IPS-18a (cell line): ENCODE data around the gene NTRK1.

Experiments used
- H3K27ac ChIP-seq: one replicate; pipeline ENCODE4 v1.5.1; 2013; ENCODE audit warnings: low read length
- H3K27me3 ChIP-seq: one replicate; pipeline ENCODE4 v1.6.1; 2013; ENCODE audit warnings: mild to moderate bottlenecking, low read length; ENCODE audit not compliant: control insufficient read depth, insufficient read depth
- H3K36me3 ChIP-seq: one replicate; pipeline ENCODE4 v1.6.1; 2013; ENCODE audit warnings: low read depth, low read length; ENCODE audit not compliant: control insufficient read depth
- H3K4me1 ChIP-seq: one replicate; pipeline ENCODE4 v1.6.1; 2013; ENCODE audit warnings: low read depth, low read length; ENCODE audit not compliant: control insufficient read depth
- H3K4me3 ChIP-seq: one replicate; pipeline ENCODE4 v1.5.1; 2013; ENCODE audit warnings: low read length
- H3K9ac ChIP-seq: one replicate; pipeline ENCODE4 v1.6.1; 2013; ENCODE audit warnings: mild to moderate bottlenecking, low read length, moderate library complexity
- H3K9me3 ChIP-seq: one replicate; pipeline ENCODE4 v1.6.1; 2013; ENCODE audit warnings: low read depth, low read length; ENCODE audit not compliant: control insufficient read depth

The NTRK1 gene

DNA sequence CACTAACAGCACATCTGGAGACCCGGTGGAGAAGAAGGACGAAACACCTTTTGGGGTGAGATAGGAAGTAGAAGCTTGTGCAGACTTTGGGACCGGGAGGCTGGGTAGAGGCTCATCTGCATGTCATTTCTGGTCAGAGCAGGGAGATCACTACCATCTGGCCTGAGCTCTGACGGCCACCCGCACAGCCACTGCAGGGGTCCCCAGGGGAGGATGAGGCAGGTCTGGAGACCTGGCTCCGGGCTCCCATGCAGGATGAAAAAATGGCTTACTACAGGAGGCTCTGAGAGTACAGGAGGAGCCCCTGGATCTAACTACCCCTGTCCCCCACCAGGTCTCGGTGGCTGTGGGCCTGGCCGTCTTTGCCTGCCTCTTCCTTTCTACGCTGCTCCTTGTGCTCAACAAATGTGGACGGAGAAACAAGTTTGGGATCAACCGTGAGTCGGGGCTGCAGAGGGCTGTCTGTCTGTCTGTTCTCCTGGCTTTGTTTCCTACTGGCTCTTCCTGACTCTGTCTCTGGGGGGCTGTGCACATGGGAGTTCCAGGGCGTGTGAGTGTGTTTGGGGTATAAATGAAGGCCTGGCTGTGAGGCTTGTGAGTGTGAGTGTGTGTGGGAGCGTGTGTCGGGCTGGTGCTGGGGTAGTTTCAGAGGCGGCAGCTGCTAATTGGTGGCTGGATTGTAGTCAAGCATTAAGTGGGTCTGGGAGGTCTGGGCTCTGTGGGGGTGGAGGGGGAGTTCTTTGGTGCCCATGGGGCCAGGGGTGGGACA, 14.1 kb downstream of the NTRK1 start:
- Histone ChIP-seq H3K27me3 (peaks cover 38% of the 10 kb centered on the region), H3K9ac (no peak overlapping the region), H3K27ac (no peak overlapping the region), H3K4me3 (no peak overlapping the region), H3K9me3 (no peaks in the 10 kb centered on the region), H3K4me1 (peaks cover 4% of the 10 kb centered on the region), H3K36me3 (no peaks in the 10 kb centered on the region)

DNA sequence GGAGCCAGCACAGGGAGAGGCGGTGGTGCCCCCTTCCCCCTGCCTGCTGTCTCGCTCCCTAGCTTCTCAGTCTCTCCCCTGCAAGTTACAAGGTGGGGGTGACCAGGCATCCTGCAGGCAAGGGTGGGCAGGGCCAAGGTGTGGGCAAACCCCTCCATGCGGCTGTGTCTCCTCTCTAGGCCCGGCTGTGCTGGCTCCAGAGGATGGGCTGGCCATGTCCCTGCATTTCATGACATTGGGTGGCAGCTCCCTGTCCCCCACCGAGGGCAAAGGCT, 14.6 kb downstream of the NTRK1 start:
- no peak overlapping the region for H3K27ac ChIP-seq
- no peak overlapping the region for H3K9ac ChIP-seq

DNA sequence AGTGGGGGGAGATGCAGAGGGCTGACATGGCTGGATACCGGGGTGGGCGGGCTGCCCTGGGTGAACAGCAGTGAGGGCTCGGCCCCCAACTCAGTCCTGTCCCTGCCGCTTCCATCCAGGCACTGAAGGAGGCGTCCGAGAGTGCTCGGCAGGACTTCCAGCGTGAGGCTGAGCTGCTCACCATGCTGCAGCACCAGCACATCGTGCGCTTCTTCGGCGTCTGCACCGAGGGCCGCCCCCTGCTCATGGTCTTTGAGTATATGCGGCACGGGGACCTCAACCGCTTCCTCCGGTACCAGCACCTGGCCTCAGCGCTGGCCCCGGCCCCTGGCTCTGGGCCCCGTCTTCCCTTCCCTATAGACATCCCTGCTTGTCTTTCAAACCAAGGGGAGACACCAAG, 15.6 kb downstream of the NTRK1 start:
- H3K9ac ChIP-seq = no peak overlapping the region
- no peak overlapping the region for H3K27ac ChIP-seq
- H3K4me3 ChIP-seq = no peak overlapping the region
- peaks cover 4% of the 10 kb centered on the region for H3K4me1 ChIP-seq
- no peaks in the 10 kb centered on the region for H3K9me3 ChIP-seq
- no peaks in the 10 kb centered on the region for H3K36me3 ChIP-seq
- peaks cover 34% of the 10 kb centered on the region for H3K27me3 ChIP-seq

More for the DNA sequence above, 14.6 kb downstream of the NTRK1 start:
- Histone ChIP-seq H3K4me3 (no peak overlapping the region), H3K27me3 (peaks cover 38% of the 10 kb centered on the region), H3K9me3 (no peaks in the 10 kb centered on the region), H3K4me1 (peaks cover 4% of the 10 kb centered on the region), H3K36me3 (no peaks in the 10 kb centered on the region)

DNA sequence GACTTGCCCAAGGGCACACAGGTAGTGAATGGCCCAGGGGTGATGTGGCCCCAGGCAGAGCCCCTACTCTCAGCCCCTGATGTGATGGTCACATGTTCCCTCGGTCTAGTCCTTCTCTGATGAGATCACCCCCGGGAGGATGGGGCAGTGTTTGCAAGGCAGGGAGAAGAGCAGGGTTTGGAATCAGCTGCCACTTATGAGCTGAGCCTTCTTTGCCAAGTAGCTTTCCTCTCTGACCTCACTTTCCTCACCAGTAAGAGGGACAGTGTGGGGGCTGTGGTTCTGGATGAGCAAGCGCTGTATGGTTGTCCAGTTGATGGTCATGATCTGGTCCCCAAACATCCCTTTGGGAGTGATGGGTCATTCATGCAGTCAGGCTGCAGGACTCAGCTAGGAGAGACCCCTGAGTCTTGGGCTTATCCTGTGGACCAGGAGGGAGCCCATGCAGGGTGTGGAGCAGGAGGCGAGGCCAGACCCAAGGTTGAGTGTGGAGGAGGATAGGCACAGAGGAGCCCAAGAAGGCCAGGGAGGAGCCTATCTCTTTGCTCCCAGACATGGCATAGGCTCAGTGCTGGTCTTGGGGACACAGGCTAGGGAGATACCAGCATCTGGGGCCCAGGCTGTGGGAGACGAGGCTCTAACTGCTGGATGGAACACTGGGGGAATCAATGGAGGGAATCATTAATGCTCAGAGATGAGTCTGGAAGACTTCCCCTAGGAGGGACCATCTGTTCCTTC, 16.9 kb downstream of the NTRK1 start:
- Histone ChIP-seq H3K4me3 (no peak overlapping the region), H3K9ac (no peak overlapping the region), H3K9me3 (no peaks in the 10 kb centered on the region), H3K27ac (no peak overlapping the region), H3K27me3 (peaks cover 38% of the 10 kb centered on the region), H3K36me3 (no peaks in the 10 kb centered on the region), H3K4me1 (peaks cover 4% of the 10 kb centered on the region)

DNA sequence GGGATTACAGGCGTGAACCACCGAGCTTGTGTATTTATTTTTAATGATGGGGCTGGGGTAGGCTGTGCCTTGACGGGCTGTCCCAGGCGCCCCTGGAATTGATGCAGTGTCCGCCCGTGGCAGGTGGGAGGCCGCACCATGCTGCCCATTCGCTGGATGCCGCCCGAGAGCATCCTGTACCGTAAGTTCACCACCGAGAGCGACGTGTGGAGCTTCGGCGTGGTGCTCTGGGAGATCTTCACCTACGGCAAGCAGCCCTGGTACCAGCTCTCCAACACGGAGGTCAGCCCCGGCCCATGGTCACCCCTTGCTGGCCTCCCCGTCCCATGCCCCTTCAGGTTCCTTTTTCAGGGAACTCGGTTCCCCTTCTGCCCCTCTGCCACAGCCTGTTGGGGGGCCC, 19.2 kb downstream of the NTRK1 start:
- Histone ChIP-seq H3K4me3 (no peak overlapping the region), H3K27me3 (peaks cover 53% of the 10 kb centered on the region), H3K4me1 (peaks cover 8% of the 10 kb centered on the region), H3K36me3 (no peaks in the 10 kb centered on the region), H3K27ac (no peak overlapping the region), H3K9me3 (no peaks in the 10 kb centered on the region), H3K9ac (no peak overlapping the region)

DNA sequence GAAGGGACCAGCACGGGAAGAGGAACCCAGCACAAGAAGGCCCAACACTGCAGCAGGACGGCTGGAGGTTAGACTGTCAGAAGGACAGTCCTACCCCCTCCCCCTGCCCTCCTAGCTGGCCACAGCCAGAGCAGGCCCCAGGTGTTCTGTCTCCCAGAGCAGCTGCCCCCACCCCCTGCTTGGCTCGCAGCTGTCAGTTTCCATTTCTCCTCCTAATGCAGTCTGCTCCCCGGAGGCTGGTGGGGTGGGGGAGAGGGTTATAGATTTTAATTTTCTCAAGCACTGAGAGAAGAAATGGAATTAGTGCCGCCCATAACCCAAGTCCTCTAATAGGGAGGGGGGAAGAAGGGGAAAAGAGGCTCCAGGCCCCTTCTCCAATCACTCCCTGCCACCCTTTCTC, 19.8 kb downstream of the NTRK1 start:
- Histone ChIP-seq H3K36me3 (no peaks in the 10 kb centered on the region), H3K27me3 (peaks cover 58% of the 10 kb centered on the region), H3K9ac (no peak overlapping the region)

DNA sequence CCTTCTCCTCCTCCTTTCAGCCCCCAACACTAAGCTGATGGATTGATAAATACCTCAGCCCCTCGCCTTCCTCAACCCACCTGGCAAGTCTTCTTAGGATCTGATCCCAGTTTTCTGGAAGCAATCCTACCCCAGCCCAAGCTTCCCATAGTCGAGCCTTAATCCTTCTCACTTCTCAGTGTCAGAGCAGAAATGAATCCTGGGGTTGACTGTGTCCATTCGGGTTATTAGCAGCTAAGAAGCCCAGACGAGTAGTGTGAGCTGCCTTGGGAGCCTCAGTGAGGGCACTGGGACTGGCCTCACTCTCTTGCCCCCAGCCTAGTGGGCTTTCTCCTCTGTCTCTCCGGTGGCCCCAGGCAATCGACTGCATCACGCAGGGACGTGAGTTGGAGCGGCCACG, 20.4 kb downstream of the NTRK1 start:
- Histone ChIP-seq H3K9me3 (no peaks in the 10 kb centered on the region), H3K27ac (no peak overlapping the region), H3K9ac (no peak overlapping the region), H3K4me1 (peaks cover 8% of the 10 kb centered on the region), H3K36me3 (no peaks in the 10 kb centered on the region), H3K27me3 (peaks cover 58% of the 10 kb centered on the region), H3K4me3 (no peak overlapping the region)

More for the DNA sequence above, 19.8 kb downstream of the NTRK1 start:
- Histone ChIP-seq H3K4me1 (peaks cover 8% of the 10 kb centered on the region), H3K9me3 (no peaks in the 10 kb centered on the region), H3K27ac (no peak overlapping the region), H3K4me3 (no peak overlapping the region)

DNA sequence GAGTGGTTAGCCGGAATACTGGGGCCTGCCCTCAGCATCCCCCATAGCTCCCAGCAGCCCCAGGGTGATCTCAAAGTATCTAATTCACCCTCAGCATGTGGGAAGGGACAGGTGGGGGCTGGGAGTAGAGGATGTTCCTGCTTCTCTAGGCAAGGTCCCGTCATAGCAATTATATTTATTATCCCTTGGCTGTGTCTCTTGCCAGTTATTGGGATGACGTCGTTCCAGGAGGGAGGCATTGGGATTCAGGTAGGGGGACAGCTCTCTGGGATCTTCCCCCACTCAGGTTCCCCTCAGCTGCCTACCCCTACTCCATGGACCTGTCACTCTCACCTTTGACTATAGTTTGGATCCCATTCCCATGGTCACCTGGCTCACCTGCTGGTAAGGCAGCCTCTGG, 21.0 kb downstream of the NTRK1 start:
- peaks cover 58% of the 10 kb centered on the region for H3K27me3 ChIP-seq
- H3K9me3 ChIP-seq = no peaks in the 10 kb centered on the region
- peaks cover 6% of the 10 kb centered on the region for H3K4me1 ChIP-seq
- H3K27ac ChIP-seq = no peak overlapping the region
- H3K9ac ChIP-seq = no peak overlapping the region
- H3K36me3 ChIP-seq = no peaks in the 10 kb centered on the region
- H3K4me3 ChIP-seq = no peak overlapping the region

DNA sequence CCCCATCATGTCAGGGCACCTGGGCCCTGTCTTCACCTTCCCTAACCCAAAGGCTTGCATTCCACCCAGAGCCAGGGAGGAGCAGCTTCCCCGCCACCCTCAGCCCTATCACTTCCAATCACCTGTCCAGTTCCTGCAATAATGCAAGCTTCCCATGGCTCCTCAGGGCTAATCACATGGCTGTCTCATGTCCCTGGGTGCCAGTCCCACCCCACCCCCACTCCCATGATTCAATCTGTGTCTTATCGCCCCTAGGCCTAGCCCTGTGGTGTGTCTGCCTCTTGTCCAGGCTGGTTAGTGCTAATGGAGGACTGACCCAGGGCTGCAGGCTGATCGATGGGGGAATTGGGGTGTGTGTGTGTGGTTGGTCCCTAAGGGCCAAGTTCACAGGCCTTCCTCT, 21.9 kb downstream of the NTRK1 start:
- Histone ChIP-seq H3K9ac (no peak overlapping the region), H3K9me3 (no peaks in the 10 kb centered on the region), H3K36me3 (no peaks in the 10 kb centered on the region), H3K27ac (no peak overlapping the region), H3K4me1 (peaks cover 12% of the 10 kb centered on the region), H3K4me3 (no peak overlapping the region), H3K27me3 (peaks cover 53% of the 10 kb centered on the region)

DNA sequence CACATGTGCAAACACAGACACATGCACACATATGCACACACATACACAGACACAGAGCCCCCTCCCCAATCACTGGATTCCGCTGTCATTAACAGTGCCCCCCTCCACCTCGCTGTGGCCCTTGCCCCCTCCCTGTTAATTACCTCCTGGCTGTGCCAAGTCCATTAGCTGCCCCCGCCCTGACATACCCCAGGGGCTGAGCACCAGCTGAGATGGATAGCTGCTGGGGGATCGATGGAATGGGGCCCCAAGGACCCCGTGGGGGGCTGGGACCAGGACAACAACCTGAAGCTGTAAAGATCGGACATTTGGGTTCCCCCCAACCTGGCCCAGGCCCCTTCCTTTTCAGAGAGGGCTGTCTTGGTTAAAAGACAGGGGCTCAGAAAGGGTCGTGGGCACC, 23.3 kb downstream of the NTRK1 start:
- H3K4me1 ChIP-seq = peaks cover 18% of the 10 kb centered on the region
- peaks cover 41% of the 10 kb centered on the region for H3K27me3 ChIP-seq
- H3K36me3 ChIP-seq = no peaks in the 10 kb centered on the region
- no peak overlapping the region for H3K9ac ChIP-seq
- no peak overlapping the region for H3K27ac ChIP-seq
- no peaks in the 10 kb centered on the region for H3K9me3 ChIP-seq
- H3K4me3 ChIP-seq = no peak overlapping the region

DNA sequence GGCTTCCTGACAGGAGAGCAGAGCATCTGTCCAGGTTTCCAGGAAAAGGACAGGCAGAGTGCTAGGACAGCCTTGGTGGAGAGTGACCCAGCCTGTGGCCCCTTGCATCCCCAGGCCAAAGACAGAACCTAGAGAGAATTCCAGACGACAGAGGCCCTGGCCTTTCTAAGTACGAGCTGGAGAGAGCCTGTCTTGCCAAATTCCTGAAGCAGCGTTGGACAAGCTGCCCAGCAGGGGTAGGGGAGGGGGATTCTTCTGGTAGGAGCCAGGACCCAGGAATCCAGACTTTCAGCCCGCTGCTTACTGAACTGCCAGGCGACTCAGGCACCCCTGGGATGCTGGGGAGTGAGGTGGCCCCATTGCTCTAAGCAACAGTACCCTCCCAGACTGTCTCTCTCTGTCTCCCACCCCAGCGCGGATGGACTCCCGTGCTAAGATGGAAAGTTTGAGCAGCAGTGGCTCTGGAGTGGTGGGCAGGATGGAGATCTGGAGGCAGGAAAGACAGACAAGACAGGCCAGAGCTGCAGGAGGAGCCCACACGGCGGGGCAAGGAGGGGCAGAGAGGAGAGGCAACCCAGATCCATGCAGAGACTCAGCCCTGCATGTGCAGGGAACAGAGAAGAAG, 24.0 kb downstream of the NTRK1 start:
- Histone ChIP-seq H3K27ac (no peak overlapping the region), H3K4me3 (no peak overlapping the region), H3K4me1 (peaks cover 18% of the 10 kb centered on the region), H3K9me3 (no peaks in the 10 kb centered on the region), H3K9ac (no peak overlapping the region), H3K27me3 (peaks cover 40% of the 10 kb centered on the region), H3K36me3 (no peaks in the 10 kb centered on the region)
